ENCODE results near the gene LRRC47.

GRCh38 chr1:3730543-3731247, 65.6 kb downstream of the LRRC47 start:
- TF ChIP-seq HDGF (IDR thresholded peaks at IDR 0.05; ENCODE audit: borderline replicate concordance) (no peak), TARDBP (IDR thresholded peaks at IDR 0.05) (no peak), BHLHE40 (IDR thresholded peaks at IDR 0.05; ENCODE audit: borderline replicate concordance) (no peak), PKNOX1 (IDR thresholded peaks at IDR 0.05) (no peak), SUZ12 (IDR thresholded peaks at IDR 0.05) (no peak)

All from HEK293T (cell line).